ELR (cell line): ENCODE results near the gene COL28A1.
"Not testable (repeated sequence)": the region's sequence is repeated elsewhere in the genome, so short reads cannot be mapped to it uniquely, and the experiment has no call there.

Experiments
- DNase-seq: peaks from one replicate; pipeline ENCODE4 v3.0.0-alpha.2; 2015; ENCODE audit warnings: low read depth

Gene COL28A1

GRCh38 chr7:7561591-7561990, 25.9 kb upstream of the COL28A1 start:
- DNase-seq, result not testable (repeated sequence)

GRCh38 chr7:7557252-7557651, 21.6 kb upstream of the COL28A1 start:
- DNase-seq, result no peak

- DNase-seq, result no peak
These were observed 21.2 kb upstream of the COL28A1 start for GRCh38 chr7:7556852-7557251.

- DNase-seq, result no peak
These were observed 19.2 kb upstream of the COL28A1 start for GRCh38 chr7:7554649-7555575.

GRCh38 chr7:7554021-7554432, 18.4 kb upstream of the COL28A1 start:
- peak; percentile 72 for DNase-seq

- DNase-seq, result no peak
These were observed 17.7 kb upstream of the COL28A1 start for GRCh38 chr7:7553386-7553785.

- DNase-seq, result no peak
These were observed 16.5 kb upstream of the COL28A1 start for GRCh38 chr7:7552199-7552598.

GRCh38 chr7:7550663-7551062, 15.0 kb upstream of the COL28A1 start:
- DNase-seq, result no peak

- no peak for DNase-seq
These were observed 12.7 kb upstream of the COL28A1 start for GRCh38 chr7:7548407-7548806.

GRCh38 chr7:7542251-7542835, 6.7 kb upstream of the COL28A1 start:
- no peak for DNase-seq

GRCh38 chr7:7539711-7540110, 4.0 kb upstream of the COL28A1 start:
- DNase-seq, result no peak

- no peak for DNase-seq
These were observed 3.5 kb upstream of the COL28A1 start for GRCh38 chr7:7539152-7539551.

GRCh38 chr7:7537711-7538110, 2.0 kb upstream of the COL28A1 start:
- no peak for DNase-seq

GRCh38 chr7:7536396-7537019, 835 bp upstream of the COL28A1 start:
- DNase-seq, result no peak

GRCh38 chr7:7533831-7534430, 1.7 kb downstream of the COL28A1 start:
- DNase-seq, result no peak

GRCh38 chr7:7529328-7529727, 6.3 kb downstream of the COL28A1 start:
- no peak for DNase-seq

- no peak for DNase-seq
These were observed 8.6 kb downstream of the COL28A1 start for GRCh38 chr7:7527047-7527446.

- no peak for DNase-seq
These were observed 9.7 kb downstream of the COL28A1 start for GRCh38 chr7:7526006-7526405.

GRCh38 chr7:7524121-7524520, 11.6 kb downstream of the COL28A1 start:
- DNase-seq, result no peak

- no peak for DNase-seq
These were observed 13.3 kb downstream of the COL28A1 start for GRCh38 chr7:7522421-7522820.

GRCh38 chr7:7521259-7521658, 14.4 kb downstream of the COL28A1 start:
- DNase-seq, result no peak

GRCh38 chr7:7519528-7519927, 16.1 kb downstream of the COL28A1 start:
- DNase-seq, result no peak

- no peak for DNase-seq
These were observed 16.6 kb downstream of the COL28A1 start for GRCh38 chr7:7519056-7519455.
